ENCODE results near the gene DUSP9.

GRCh38 chrX:153674219-153674851 lies 27.3 kb downstream of the DUSP9 start:
- TF ChIP-seq CTCF (IDR thresholded peaks at IDR 0.05; ENCODE audit: low read depth, low read length) = no peak
- no peak for TF ChIP-seq POLR2A (IDR thresholded peaks at IDR 0.05; ENCODE audit: extremely low read depth, insufficient read length)

All from NB4 (cell line).